ENCODE data around the gene DDR2. TPM values are rescaled to one million over a fixed set of nuclear protein-coding genes. Genes with fewer than 3 reads are reported as not detected.

Gene DDR2
- polyA plus RNA-seq, 3 donors from 2014 or later: 0.02 to 0.12 TPM; not detected in 1

DNA sequence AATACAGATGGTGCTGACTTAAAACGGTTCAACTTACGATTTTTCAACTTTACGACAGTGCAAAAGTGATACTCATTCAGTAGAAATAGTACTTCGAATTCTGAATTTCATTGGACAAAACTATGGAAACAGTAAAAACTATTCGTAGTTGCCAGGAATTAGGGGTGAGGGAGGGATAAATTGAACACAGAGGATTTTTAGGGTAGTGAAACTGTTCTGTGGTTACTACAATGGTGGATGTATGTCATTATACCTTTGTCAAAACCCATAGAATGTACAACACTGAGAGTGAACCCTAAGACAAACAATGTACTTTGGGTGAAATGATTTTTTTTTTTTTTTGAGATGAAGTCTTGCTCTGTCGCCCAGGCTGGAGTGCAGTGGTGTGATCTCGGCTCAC is 7.5 kb downstream of the DDR2 start:
- Mint-ChIP-seq H3K4me1 (no peaks in the 10 kb centered on the region), H3K36me3 (peaks cover 0 to 4% (median 3%) of the 10 kb centered on the region in 3 donors), H3K9me3 (no peaks in the 10 kb centered on the region), H3K27me3 (ENCODE audit: low read depth in 3 of 3) (peaks cover 0 to 3% (median 0%) of the 10 kb centered on the region in 3 donors), H3K4me3 (no peak overlapping the region), H3K27ac (no peak overlapping the region)
- no peak for DNase-seq

DNA sequence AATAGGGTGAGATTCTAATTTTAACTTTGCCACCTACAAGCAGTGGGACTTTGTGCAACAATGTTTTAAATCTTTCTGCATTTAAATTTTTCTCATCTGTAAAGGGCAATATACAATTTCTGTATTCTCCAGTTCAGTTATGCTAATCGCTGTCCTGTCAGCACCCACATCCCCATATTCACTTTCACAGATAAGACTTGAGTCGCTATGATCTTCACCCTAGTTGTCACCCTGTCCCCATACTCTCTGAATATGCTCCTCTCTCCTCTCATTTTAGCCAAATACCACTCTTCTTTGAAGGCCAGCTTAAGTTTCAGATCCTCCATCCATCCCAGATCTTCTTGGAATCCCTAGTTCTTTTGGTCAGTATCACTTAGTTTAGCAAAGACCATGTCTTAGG is 8.8 kb downstream of the DDR2 start:
- H3K9me3 Mint-ChIP-seq: no peaks in the 10 kb centered on the region
- H3K36me3 Mint-ChIP-seq: peaks cover 0 to 4% (median 3%) of the 10 kb centered on the region in 3 donors
- H3K27ac Mint-ChIP-seq: no peak overlapping the region
- DNase-seq: no peak
- no peak overlapping the region for H3K4me3 Mint-ChIP-seq
- H3K27me3 Mint-ChIP-seq (ENCODE audit: low read depth in 3 of 3): peaks cover 0 to 3% (median 0%) of the 10 kb centered on the region in 3 donors
- H3K4me1 Mint-ChIP-seq: no peaks in the 10 kb centered on the region

DNA sequence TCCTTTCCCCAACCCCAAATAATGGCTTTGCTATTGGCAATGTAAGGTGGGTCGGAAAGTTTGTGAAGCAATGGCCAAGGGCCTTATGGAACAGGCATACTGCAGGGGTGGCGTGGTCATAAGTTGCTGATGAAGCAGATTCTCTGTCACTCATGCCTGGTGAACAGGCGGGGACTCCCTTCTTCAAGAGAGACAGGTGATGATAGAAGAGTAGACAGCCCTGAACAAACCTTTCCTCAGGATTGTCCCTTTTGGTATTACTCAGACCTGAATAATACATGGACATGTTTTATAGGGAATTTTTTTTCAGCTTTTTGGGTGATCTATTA is 12.7 kb downstream of the DDR2 start:
- H3K4me3 Mint-ChIP-seq: no peak overlapping the region
- no peaks in the 10 kb centered on the region for H3K9me3 Mint-ChIP-seq
- peaks cover 3 to 6% (median 3%) of the 10 kb centered on the region in 3 donors for H3K27me3 Mint-ChIP-seq (ENCODE audit: low read depth in 3 of 3)
- DNase-seq: no peak
- H3K27ac Mint-ChIP-seq: no peak overlapping the region
- peaks cover 0 to 3% (median 0%) of the 10 kb centered on the region in 3 donors for H3K36me3 Mint-ChIP-seq
- H3K4me1 Mint-ChIP-seq: no peaks in the 10 kb centered on the region

DNA sequence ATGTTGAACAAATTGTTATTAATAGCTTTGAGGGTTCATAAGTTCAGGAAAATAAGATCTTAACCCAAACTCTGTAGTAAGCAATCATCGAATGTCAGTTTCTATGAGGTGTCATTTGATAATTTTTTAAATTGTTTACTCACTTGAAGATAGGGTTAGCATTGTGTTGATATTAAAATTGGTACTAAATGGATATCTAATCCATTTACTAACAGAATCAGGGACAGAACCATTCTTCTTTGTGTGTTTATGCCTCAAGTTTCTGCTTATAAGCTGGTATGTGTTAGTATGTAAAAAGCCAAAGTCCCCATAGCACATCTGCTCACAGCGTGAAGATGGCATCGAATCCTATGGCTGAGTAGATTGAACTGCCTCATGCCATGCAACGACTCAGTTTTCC is 13.4 kb downstream of the DDR2 start:
- no peak overlapping the region for H3K27ac Mint-ChIP-seq
- DNase-seq: no peak
- H3K4me3 Mint-ChIP-seq: no peak overlapping the region
- no peaks in the 10 kb centered on the region for H3K4me1 Mint-ChIP-seq
- no peaks in the 10 kb centered on the region for H3K9me3 Mint-ChIP-seq
- H3K27me3 Mint-ChIP-seq (ENCODE audit: low read depth in 3 of 3): peaks cover 3 to 5% (median 4%) of the 10 kb centered on the region in 3 donors
- peaks cover 0 to 3% (median 0%) of the 10 kb centered on the region in 3 donors for H3K36me3 Mint-ChIP-seq

DNA sequence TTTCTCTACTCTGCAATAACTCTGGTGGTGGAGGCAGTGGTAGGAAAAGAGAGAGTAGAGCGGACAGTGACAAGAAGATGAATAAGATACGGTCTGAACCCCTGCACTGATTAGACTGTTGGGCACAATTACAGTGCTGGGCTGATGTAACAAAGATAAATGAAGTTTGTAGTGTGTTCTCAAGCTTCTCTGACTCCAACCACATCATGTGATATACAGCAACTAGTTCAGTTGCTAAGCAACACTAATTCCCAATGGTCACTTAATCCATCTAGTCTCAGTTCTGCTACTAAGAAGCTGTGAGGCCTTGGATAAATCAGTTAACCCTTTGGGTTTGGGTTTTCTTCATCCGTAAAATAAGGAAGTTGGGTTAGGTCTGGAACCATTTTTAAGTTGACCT is 17.3 kb downstream of the DDR2 start:
- Mint-ChIP-seq H3K4me3 (no peak overlapping the region), H3K27ac (no peak overlapping the region), H3K27me3 (ENCODE audit: low read depth in 3 of 3) (peaks cover 4 to 11% (median 6%) of the 10 kb centered on the region in 3 donors), H3K36me3 (peaks cover 0 to 7% (median 4%) of the 10 kb centered on the region in 3 donors), H3K9me3 (no peaks in the 10 kb centered on the region), H3K4me1 (no peaks in the 10 kb centered on the region)
- DNase-seq: no peak

DNA sequence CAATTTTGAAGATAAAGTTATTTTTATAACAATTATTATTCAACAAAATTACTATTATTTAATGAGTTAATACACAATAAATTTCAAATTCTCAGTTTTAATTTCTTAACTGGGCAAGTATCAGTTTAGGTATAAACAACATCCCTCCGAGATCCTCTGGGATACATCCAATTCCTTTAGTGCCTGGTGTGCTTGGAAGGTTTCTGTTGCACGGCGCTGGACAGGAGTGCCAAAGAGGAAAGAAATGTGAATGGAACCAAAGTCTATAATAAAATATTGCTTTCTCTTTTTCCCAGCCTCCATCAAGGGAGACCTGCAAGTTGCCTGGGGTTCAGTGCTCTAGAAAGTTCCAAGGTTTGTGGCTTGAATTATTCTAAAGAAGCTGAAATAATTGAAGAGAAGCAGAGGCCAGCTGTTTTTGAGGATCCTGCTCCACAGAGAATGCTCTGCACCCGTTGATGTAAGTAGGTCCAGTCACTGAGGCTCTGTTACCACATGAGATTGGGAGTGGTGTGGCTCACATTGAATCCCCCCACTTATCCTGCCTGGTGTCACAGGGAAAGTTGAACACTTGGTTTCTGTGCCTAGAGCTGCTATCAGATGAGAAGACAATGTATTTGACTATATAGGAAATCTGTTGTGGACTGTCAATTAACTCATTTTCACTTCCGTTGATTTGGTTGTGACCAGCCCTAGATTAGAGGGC is 22.8 kb downstream of the DDR2 start:
- H3K4me1 Mint-ChIP-seq: no peaks in the 10 kb centered on the region
- no peak overlapping the region for H3K27ac Mint-ChIP-seq
- H3K9me3 Mint-ChIP-seq: no peaks in the 10 kb centered on the region
- H3K36me3 Mint-ChIP-seq: peaks cover 0 to 7% (median 4%) of the 10 kb centered on the region in 3 donors
- peaks cover 2 to 9% (median 6%) of the 10 kb centered on the region in 3 donors for H3K27me3 Mint-ChIP-seq (ENCODE audit: low read depth in 3 of 3)
- H3K4me3 Mint-ChIP-seq: no peak overlapping the region
- DNase-seq: no peak

DNA sequence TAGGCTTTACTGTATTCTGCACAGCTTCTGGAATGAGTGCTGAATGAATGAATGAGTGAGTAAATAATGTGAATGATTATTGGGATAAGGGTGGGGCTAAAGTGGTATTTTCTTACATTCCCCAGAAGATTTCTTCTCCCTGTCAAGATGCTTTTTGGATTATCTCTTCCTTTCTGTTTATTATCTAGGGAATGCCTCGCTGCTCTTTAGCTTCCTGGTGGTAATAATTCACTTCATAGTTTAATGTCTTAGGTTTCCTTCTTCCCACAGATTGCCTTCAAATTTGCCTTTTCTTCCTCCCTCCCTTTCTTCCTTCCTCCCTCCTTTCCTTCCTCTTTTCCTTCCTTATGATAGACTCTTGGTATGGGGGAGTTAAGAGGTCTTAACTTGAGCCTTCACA is 24.0 kb downstream of the DDR2 start:
- peaks cover 0 to 3% (median 2%) of the 10 kb centered on the region in 3 donors for H3K36me3 Mint-ChIP-seq
- H3K4me1 Mint-ChIP-seq: no peaks in the 10 kb centered on the region
- H3K4me3 Mint-ChIP-seq: no peak overlapping the region
- no peaks in the 10 kb centered on the region for H3K9me3 Mint-ChIP-seq
- DNase-seq: no peak
- no peak overlapping the region for H3K27ac Mint-ChIP-seq
- peaks cover 2 to 7% (median 3%) of the 10 kb centered on the region in 3 donors for H3K27me3 Mint-ChIP-seq (ENCODE audit: low read depth in 3 of 3)

DNA sequence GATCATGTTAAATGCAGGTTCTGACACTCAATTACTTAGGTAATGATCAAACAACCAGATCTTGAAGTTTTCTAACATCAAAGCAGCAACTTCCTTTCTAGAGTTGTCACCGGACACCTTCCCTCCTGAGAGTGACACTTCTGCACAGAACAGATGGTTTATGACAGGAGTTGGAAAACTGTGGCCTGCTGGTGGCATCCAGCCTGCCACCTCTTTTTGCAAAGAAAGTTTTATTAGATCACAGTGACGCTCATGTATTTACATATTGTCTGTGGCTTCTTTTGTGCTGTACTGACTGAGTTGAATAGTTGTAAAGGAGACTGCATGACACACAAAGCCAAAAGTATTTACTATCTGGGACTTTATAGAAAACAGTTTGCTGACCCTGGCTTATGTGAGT is 28.3 kb downstream of the DDR2 start:
- no peak overlapping the region for H3K4me3 Mint-ChIP-seq
- no peak for DNase-seq
- H3K9me3 Mint-ChIP-seq: no peaks in the 10 kb centered on the region
- H3K27me3 Mint-ChIP-seq (ENCODE audit: low read depth in 3 of 3): peaks cover 2 to 5% (median 2%) of the 10 kb centered on the region in 3 donors
- H3K4me1 Mint-ChIP-seq: no peaks in the 10 kb centered on the region
- H3K27ac Mint-ChIP-seq: no peak overlapping the region
- H3K36me3 Mint-ChIP-seq: no peaks in the 10 kb centered on the region

DNA sequence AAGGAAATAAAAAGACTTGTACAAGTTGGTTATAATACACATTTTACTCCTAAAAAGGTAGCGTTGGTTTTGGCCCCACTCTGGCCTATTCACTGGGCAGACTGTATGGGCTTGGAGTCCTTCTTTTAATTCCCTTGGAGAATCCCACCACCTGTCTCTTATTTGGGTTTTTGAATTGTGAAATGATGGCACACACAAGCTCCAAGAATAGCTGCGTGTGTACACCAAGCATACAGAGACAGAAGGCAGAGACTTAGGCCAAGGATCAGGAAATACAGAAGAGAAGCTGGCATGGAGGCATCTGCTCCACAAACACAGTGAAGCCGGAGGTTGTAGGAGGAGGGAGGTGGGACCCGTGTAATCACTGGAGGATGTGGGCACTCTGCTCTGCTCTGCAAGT is 29.1 kb downstream of the DDR2 start:
- H3K27ac Mint-ChIP-seq: no peak overlapping the region
- DNase-seq: no peak
- no peaks in the 10 kb centered on the region for H3K9me3 Mint-ChIP-seq
- no peaks in the 10 kb centered on the region for H3K4me1 Mint-ChIP-seq
- H3K4me3 Mint-ChIP-seq: no peak overlapping the region
- H3K36me3 Mint-ChIP-seq: no peaks in the 10 kb centered on the region
- H3K27me3 Mint-ChIP-seq (ENCODE audit: low read depth in 3 of 3): peaks cover 2 to 5% (median 2%) of the 10 kb centered on the region in 3 donors

DNA sequence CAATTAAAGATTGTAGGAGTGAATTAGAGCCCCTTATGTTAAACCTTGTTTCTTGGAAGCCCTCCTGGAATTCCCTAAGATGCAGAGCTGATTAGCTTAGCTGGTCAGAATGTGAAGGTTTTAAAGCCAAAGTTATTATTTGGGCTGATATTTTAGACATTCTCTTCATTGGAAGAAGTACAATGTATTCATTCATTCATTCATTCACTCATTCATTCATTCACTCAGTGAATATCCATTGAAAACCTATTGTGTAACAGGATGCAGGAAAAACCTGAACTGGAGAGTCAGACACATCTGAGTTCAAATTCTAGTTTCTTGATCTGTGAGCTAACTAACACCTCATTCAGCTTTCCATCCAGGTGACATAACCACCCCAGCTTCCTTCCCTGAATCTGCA is 29.7 kb downstream of the DDR2 start:
- no peaks in the 10 kb centered on the region for H3K36me3 Mint-ChIP-seq
- no peaks in the 10 kb centered on the region for H3K4me1 Mint-ChIP-seq
- no peaks in the 10 kb centered on the region for H3K9me3 Mint-ChIP-seq
- H3K27ac Mint-ChIP-seq: no peak overlapping the region
- no peak for DNase-seq
- H3K4me3 Mint-ChIP-seq: no peak overlapping the region
- H3K27me3 Mint-ChIP-seq (ENCODE audit: low read depth in 3 of 3): peaks cover 2 to 5% (median 2%) of the 10 kb centered on the region in 3 donors

DNA sequence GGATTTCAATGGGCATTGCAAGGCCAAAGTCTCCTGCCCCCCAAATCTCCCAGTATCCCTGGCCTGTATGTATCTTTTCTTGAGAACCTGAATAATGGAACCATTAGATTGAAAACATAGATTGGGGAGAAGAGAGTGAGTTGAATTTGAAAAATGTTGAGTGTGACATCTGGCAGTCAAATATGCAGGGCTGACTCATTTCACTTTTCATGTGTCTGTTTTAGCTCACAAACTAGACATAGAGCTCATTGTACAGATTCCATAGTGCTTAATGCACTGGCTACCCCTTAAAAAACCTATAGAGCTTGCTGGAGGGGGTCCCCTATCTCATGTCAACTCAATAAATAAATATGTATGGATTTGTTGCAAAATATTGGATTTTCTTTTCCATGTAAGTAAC is 30.8 kb downstream of the DDR2 start:
- H3K36me3 Mint-ChIP-seq: no peaks in the 10 kb centered on the region
- peaks cover 0 to 4% (median 1%) of the 10 kb centered on the region in 3 donors for H3K27me3 Mint-ChIP-seq (ENCODE audit: low read depth in 3 of 3)
- H3K4me3 Mint-ChIP-seq: no peak overlapping the region
- H3K4me1 Mint-ChIP-seq: no peaks in the 10 kb centered on the region
- no peak for DNase-seq
- no peak overlapping the region for H3K27ac Mint-ChIP-seq
- no peaks in the 10 kb centered on the region for H3K9me3 Mint-ChIP-seq

DNA sequence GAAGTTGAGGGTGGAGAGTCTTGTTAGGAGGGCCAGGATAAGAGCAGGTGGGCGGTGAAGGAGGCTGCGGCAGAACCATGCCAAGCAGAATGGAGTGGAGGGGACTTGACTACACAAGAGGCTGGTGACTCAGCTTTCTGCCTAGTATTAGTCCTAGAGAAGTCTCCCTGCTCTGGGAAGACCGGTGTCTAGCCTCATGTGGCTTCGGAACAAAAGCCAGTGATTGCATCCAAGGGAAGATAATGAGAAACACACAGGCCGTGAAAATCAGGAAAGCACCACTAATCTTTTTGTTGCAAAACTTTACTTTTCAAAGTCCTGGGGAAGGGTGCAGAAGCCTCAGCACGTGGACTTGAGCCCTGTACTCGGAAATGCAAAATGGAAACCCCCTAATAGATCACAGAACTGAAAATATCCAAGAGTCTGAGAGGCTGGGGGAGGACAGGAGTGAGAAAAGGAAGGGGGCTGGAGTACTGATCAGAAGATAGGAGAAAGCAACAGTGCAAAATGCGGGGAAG is 31.4 kb downstream of the DDR2 start:
- no peak for DNase-seq
- Mint-ChIP-seq H3K36me3 (no peaks in the 10 kb centered on the region), H3K27me3 (ENCODE audit: low read depth in 3 of 3) (peaks cover 0 to 4% (median 0%) of the 10 kb centered on the region in 3 donors), H3K9me3 (no peaks in the 10 kb centered on the region), H3K4me1 (no peaks in the 10 kb centered on the region), H3K4me3 (no peak overlapping the region), H3K27ac (no peak overlapping the region)

DNA sequence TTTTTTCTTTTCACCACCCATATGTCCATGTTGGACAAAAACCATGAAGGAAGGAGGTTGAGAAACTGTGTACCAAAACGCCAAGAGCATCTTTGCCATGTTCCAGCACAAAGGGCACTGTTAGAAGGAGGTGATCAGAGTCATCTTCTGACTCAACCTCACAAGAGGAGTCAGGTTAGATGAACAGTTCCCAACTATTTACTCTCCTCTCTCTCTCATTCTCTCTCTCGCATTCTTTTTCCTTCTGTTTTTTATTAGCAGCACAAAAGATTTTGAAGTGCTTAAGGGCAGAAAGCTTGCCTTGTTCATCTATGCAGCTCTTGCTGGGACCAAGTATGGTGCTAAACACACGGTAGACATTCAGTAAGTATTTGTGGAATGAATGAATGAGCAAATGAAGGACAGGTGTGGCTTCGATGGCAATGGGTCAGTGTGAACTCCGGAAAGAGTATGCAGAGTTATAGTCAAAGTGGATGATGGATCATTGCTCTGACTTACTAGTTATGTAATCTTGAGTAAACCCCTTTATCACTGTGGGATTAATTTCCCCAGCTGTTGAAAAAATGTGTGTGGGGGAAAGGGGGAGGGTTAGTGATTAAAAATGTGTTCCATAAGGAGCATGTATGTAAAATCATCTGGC is 33.9 kb downstream of the DDR2 start:
- Mint-ChIP-seq H3K9me3 (no peaks in the 10 kb centered on the region), H3K4me3 (no peak overlapping the region), H3K4me1 (no peaks in the 10 kb centered on the region), H3K27me3 (ENCODE audit: low read depth in 3 of 3) (no peaks in the 10 kb centered on the region), H3K27ac (no peak overlapping the region), H3K36me3 (no peaks in the 10 kb centered on the region)
- DNase-seq: no peak

DNA sequence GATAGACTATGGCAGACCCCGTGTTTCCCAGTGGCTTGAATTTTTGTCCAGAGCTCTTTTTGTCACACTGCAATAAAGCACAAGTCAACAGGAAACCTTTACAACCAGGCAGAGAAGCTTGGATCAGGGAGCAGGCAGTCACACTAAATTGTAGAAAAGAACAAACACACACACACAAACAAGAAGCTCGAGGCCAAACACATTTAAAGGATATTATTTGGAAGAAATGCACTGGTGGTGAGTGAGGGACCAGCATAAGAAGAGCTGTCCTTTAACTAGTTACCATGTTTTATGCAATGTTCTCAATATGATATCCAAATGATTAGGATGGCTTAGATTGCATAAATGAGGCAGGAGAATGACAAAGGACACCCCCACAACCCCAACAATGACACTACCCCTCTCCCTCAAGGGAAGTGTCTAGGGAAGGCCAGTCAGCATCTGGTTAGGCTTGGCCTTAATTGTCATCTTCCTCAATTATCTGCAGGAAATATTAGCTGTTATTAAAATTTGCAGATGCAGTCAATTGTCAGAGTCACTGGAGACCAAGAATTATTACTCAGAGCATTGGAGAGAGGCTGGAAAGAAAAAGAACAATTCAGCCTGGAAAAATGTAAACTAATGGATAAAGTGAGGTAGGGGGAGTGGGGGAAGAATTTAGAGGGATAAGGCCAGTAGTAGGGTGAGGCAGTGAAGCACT is 35.3 kb downstream of the DDR2 start:
- no peaks in the 10 kb centered on the region for H3K9me3 Mint-ChIP-seq
- DNase-seq: no peak
- no peaks in the 10 kb centered on the region for H3K4me1 Mint-ChIP-seq
- no peaks in the 10 kb centered on the region for H3K27me3 Mint-ChIP-seq (ENCODE audit: low read depth in 3 of 3)
- no peaks in the 10 kb centered on the region for H3K36me3 Mint-ChIP-seq
- H3K4me3 Mint-ChIP-seq: no peak overlapping the region
- no peak overlapping the region for H3K27ac Mint-ChIP-seq
